Fibroblast of skin of left quadriceps (primary cell): ENCODE measurements around the gene HIP1R.
A peak's percentile ranks its signal among the peaks of the same experiment; 100 is the strongest.
"Not testable (repeated sequence)": the region's sequence is repeated elsewhere in the genome, so short reads cannot be mapped to it uniquely, and the experiment has no call there.

Experiments
- DNase-seq, 2 experiments: peaks; one replicate each; pipeline ENCODE4 v3.0.0-alpha.2; 2013; ENCODE audit warnings: low read depth in 2 of 2

The HIP1R gene

GRCh38 chr12:122893208-122894153 lies 58.2 kb downstream of the HIP1R start:
- no peak for DNase-seq

GRCh38 chr12:122894193-122895121 lies 59.2 kb downstream of the HIP1R start:
- DNase-seq, result no peak

GRCh38 chr12:122895320-122895703 lies 60.1 kb downstream of the HIP1R start:
- DNase-seq, result no peak

GRCh38 chr12:122895704-122896636 lies 60.7 kb downstream of the HIP1R start, which contains the start of gene VPS37B:
VPS37B (minus strand) TSS chr12:122896124; CDS start chr12:122896062, 62 bp downstream.
- peak; percentile 65 to 69 for DNase-seq

- DNase-seq, result no peak
Measured at GRCh38 chr12:122896662-122897061, 61.4 kb downstream of the HIP1R start.

GRCh38 chr12:122899887-122900286 lies 64.6 kb downstream of the HIP1R start:
- no peak for DNase-seq

- DNase-seq, result no peak
Measured at GRCh38 chr12:122902854-122903692, 67.8 kb downstream of the HIP1R start.

- no peak for DNase-seq
Measured at GRCh38 chr12:122903693-122904034, 68.4 kb downstream of the HIP1R start.

- not testable (repeated sequence) for DNase-seq
Measured at GRCh38 chr12:122905258-122905657, 70.0 kb downstream of the HIP1R start.

GRCh38 chr12:122908915-122909314 lies 73.7 kb downstream of the HIP1R start:
- DNase-seq, result no peak

- DNase-seq, result no peak
Measured at GRCh38 chr12:122909442-122910288, 74.4 kb downstream of the HIP1R start.
